ENCODE results near the gene BLVRA.

DNA sequence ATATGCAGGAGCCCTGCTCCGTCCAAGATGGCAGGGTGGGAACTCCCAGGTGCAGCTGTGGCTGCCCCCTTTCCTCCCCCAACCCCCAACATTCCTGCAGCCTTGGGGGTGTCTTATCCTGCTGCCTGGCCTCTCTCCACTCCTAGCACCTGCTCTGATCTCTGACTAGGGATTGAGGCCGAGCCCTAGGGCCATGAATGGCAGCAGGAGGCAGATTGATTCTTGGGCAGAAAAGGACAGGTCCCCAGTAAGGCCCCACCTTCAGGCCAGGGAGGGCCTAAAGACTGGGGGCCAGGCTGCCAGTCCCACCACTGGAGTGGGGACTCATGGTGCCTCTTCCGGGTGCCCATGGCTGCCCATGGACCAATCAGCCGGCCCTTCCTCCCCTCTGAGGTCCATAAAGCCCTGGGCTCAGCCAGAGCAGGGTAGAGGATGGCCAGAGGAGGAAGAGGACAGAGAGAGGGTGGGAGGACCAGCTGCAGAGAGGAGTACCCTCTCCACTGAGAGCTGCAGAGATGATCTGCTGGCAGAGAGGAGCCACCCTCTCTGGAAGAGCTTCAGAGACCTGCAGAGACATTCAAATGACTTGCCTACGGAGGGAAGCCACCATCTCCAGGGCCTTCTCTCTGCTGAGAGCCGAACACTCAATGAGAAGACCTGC is 20.9 kb upstream of the BLVRA start:
- TF ChIP-seq CTCF (conservative IDR thresholded peaks at IDR 0.05 in 1 of 2, IDR thresholded peaks at IDR 0.05 in 1 of 2; ENCODE audit: low read depth in 1 of 2, low read length in 2 of 2) (no peak), EZH2 (IDR thresholded peaks at IDR 0.05; ENCODE audit: low read length, missing control alignments) (no peak)
